Neural progenitor cell (in vitro differentiated cells): ENCODE data around the gene CD200R1L.

Source experiments
- EZH2 ChIP-seq: fragments of 200-600 bp; sonication (generic); IDR thresholded peaks from 2 replicates; pipeline ENCODE4 v1.6.1; 2017; ENCODE audit warnings: antibody characterized with exemption, mild to moderate bottlenecking, moderate library complexity
- EZH2phosphoT487 ChIP-seq: fragments of 200-600 bp; sonication (generic); IDR thresholded peaks from 2 replicates; pipeline ENCODE4 v1.6.1; 2017; ENCODE audit warnings: antibody characterized with exemption
- TF ChIP-seq, protein P1 (sequence below): fragments of 200-600 bp; sonication (generic); IDR thresholded peaks from 2 replicates; pipeline ENCODE4 v1.5.1; 2017; ENCODE audit warnings: antibody characterized with exemption, mild to moderate bottlenecking

DNA sequence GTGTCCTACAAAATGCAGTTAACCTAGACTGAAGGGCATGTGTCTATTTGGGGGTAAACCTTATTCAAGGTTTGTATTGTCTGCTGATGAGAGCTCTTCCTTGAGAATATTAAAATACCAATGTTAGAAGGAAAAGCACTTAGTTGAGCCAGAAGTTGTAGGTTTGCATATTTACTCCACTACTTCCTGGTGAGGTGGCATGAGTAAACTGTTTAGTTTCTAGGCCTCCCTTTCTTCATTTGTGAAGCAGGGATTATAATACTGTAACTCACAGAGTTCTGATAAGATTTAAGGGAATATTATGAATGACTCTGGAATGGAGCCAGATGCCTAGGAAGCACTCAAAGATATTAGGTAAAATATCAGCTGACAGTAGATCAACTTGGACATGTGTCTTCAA is 46.7 kb downstream of the CD200R1L start:
- TF ChIP-seq, protein P1, sequence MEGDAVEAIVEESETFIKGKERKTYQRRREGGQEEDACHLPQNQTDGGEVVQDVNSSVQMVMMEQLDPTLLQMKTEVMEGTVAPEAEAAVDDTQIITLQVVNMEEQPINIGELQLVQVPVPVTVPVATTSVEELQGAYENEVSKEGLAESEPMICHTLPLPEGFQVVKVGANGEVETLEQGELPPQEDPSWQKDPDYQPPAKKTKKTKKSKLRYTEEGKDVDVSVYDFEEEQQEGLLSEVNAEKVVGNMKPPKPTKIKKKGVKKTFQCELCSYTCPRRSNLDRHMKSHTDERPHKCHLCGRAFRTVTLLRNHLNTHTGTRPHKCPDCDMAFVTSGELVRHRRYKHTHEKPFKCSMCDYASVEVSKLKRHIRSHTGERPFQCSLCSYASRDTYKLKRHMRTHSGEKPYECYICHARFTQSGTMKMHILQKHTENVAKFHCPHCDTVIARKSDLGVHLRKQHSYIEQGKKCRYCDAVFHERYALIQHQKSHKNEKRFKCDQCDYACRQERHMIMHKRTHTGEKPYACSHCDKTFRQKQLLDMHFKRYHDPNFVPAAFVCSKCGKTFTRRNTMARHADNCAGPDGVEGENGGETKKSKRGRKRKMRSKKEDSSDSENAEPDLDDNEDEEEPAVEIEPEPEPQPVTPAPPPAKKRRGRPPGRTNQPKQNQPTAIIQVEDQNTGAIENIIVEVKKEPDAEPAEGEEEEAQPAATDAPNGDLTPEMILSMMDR = no peak
- TF ChIP-seq EZH2 = no peak
- TF ChIP-seq EZH2phosphoT487 = no peak
